ENCODE data around the gene ZNF764.
"Not testable (repeated sequence)": the region's sequence is repeated elsewhere in the genome, so short reads cannot be mapped to it uniquely, and the experiment has no call there.

Gene ZNF764

DNA sequence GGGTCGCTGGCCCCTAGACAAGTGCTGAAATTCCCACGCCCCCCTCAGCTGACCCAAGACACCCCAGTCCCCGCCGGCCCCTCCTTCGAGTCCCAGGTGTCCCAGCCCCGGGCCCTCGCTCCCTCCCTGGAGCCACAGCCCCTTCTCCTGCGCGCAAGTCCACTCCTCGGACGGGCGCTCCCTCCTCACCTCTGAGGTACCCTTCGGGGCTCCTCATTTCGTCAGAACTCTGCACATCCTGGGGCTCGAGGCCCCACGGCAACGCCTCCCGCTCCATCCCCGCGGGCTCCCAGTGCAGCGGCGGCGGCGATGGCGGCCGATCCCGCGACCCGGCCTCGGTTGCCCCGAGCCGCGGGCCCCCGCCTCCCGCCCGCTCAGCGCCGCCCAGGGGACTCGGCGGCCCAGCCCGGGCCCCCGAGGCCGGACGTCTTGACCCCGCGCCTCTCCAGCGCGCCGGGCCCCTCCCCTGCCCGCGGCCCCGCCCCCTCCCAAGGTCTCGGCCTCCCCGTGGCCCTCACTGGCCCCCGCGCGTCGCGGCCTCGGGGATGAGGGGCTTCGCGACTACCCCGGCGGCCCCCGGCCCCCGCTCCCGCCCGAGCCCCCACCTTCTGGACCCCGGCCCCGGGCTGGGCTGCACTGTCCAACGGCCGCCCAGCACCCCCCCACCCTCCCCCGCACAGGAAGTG is 31.9 kb downstream of the ZNF764 start, which contains the start of gene ZNF768:
TSS of gene ZNF768 (minus strand) at position 430 of the 686 bp plus-strand sequence. CDS start at position 277, 153 bp downstream.
- DNase-seq = peak; percentile 10 to 13

DNA sequence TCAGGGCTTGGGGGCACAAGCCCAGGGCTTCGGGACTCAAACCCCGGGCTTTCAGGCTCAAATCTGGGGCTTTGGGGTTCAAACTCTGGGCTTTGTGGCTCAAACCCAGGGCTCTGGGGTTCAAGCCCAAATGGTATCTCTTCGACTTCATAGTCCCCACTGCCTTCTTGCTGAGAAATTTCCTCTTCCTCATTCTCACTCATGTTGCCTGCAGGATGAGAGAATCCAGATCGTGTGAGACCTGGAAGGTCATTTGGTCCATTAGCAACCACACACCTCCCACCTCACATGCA is 32.4 kb downstream of the ZNF764 start:
- no peak for DNase-seq

GRCh38 chr16:30524575-30525568 is 33.3 kb downstream of the ZNF764 start:
- no peak for DNase-seq

DNA sequence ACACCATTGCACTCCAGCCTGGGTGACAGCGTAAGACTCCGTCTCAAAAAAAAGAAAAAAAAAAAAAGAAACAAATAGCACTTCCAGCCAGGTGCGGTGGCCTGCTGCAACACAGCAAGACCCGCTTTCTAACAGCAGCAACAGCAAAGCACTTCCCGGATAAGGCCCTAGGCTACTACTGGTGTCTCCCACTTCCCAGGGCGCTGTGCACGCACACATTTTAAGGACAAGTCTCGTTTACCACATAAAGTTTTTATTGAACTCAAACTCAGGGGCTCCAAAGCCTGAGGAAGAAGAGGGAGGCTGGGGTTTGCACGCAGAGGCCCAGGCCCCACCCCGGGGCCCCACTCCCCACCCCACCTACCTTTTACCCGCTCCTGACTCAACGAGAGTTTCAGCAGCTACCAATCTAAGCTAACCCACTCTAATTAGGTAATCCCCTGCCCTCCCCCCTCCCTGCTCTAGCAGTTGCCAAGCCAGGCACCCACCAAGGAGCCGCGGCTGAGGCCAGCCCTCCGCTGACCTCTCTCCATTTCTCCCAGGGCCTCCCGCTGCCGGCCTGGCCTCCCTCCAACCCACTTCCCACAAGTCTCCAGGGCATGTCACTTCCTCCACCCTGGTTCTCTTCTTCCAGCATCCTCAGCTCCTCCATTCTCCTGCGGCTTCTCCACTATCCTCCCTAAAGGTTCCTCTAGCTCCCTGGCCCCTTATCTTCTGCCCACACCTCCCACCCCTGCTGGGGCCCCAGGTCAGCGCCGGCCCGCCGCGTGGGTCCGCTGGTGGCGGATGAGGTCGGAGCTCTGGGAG is 34.2 kb downstream of the ZNF764 start:
- no peak for DNase-seq

DNA sequence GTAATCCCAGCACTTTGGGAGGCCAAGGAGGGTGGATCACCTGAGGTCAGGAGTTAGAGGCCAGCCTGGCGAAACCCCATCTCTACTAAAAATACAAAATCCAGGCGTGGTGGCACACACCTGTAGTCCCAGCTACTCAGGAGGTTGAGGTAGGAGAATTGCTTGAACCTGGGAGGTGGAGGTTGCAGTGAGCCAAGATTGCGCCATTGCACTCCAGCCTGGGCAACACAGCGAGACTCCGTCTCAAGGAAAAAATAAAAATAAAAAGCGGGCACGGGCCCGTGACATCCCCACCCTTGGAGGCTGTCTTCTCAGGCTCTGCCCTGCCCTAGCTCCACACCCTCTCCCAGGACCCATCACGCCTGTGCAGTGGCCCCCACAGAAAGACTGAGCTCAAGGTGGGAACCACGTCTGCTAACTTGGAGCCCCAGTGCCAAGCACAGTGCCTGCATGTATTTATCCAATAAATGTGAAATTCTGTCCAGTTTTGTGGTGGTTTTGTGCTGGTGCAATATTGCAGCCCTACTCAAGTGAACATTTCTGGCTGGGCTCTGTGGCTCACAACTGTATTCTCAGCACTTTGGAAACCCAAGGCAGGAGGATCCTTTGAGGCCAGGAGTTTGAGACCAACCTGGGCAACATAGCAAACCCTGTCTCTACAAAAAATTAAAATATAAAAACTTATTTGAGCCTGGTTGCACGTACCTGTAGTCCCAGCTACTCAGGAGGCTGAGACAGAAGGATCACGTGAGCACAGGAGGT is 35.3 kb downstream of the ZNF764 start:
- DNase-seq = not testable (repeated sequence)

- DNase-seq = no peak
Measured at GRCh38 chr16:30521873-30522641, 36.1 kb downstream of the ZNF764 start.

- no peak for DNase-seq
Measured at GRCh38 chr16:30521476-30521872, 36.7 kb downstream of the ZNF764 start.

DNA sequence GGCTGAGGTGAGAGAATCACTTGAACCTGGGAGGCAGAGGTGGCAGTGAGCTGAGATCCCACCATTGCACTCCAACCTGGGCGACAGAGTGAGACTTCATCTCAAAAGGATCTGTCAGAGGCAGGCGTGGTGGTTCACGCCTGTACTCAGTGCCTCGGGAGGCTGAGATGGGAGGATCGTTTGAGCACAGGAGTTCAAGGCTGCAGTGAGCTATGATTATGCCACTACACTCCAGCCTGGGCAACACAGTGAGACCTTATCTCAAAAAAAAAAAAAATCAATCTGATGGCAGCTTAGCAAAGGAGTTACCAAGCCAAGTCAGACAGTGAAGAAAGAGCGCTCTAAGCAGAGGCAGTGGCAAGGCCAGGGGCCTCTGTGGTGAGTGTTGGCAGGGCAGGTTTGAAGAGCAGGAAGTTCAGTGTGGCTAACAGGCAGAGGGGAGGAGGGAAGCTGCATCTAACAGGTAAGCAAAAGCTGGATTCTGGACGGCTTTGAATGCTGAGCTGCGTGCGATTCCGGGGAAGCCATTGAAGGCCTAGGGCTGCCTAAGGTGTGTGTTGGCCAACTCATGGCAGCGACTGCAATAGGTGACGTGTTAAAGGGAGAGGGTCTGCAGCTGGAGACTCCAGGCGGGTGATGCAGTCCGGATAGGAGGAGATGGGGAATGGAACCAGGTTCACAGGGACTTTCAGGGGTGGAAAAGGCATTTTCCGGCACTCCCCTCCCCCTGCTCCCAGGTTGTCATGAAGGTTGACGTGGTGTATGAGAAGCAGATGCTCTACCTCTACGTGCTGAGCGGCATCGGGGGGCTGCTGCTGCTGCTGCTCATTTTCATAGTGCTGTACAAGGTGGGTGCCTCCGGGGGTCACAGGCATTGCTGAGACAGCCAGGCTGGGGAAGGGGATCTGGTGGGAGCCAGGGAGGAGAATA is 38.8 kb downstream of the ZNF764 start:
- DNase-seq = no peak

DNA sequence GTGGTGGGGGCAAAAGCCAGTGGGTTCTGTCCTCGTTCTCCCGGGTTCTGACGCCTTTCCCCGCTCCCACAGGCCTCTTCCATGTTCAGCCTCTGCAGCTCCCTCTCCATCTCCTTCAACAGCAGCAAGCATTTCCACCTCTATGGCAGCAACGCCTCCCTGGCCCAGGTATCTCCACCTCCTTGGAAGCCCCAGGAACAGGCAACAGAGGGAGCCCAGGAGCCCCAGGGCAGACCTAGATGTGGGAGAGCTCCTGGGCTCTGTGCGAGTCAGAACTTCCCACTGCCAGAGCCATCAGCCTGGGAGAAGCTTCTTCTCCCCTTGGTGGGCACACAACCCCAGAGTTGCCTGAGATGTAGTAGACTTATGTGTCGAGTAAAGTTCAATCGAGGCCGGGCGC is 39.6 kb downstream of the ZNF764 start:
- DNase-seq = no peak

GRCh38 chr16:30515275-30515674 is 42.9 kb downstream of the ZNF764 start:
- no peak for DNase-seq

DNA sequence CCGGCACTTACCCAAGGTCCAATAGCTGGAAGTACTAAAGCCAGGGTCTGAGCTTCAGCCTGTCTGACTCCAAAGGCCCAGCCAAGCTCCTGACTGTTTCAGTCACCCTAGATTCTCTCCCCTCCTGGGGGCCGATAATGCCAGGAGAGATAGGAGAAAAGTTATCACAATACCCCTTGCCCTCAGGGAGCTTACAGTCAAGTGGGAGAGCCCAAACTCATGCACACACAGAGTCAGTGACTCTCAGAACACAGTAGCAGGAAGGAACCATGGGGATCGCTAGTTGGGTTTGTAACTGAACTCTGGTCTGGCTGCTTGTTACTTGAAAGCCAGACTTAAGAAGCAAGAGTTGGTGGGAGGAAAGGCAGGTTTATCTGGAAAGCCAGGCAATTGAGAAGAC is 46.7 kb downstream of the ZNF764 start:
- DNase-seq = no peak

GRCh38 chr16:30510376-30510938 is 47.7 kb downstream of the ZNF764 start:
- no peak for DNase-seq

GRCh38 chr16:30509081-30509765 is 49.0 kb downstream of the ZNF764 start:
- no peak for DNase-seq

Measured in CD4-positive, alpha-beta T cell treated with Interleukin-1 beta for 1 hour (primary cell).